NCI-H345 (cell line): ENCODE data around the gene AUTS2.

ENCODE experiments used
- DNase-seq: peaks from one replicate; lab custom pipeline; 2025; lab: John Stamatoyannopoulos, UW

Gene AUTS2

DNA sequence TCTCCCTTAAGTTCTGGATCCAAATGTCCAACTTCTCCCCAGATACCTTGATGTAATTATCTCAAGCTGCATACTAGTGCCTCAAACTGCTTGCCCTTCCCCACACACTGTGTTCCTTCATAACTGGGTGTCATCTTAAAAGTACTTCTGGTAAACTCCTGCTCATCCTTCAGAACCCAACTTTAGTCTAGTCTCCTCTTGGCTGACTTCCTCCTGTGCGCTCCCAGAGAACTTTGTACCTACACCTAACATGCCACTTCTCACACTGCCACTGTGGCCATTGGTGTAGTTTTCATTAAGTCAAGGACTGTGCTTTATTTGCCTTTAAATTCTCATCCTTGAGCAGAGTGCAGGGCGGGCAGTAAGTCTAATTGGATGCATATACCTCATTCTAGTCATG lies 958.5 kb downstream of the AUTS2 start:
- DNase-seq, result no peak

DNA sequence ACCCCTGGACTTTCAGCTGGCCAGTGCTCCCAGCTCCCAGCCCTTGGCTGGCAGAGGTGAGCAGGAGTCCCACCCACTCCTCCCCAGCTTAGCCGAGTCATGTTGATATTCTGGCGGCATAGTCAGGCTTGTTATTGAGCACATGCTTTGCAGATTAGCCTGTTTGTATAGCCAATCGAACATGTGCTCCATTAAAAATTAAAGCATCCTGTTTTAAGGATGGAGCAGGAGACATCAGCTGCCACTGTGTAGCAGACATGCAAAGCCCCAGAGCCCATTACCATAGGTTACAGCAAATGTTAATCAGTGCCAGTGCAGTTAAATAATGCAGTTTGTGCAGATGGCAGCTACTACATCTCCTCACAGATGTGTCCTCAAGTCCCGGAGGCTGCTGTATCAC lies 959.1 kb downstream of the AUTS2 start:
- DNase-seq, result no peak

DNA sequence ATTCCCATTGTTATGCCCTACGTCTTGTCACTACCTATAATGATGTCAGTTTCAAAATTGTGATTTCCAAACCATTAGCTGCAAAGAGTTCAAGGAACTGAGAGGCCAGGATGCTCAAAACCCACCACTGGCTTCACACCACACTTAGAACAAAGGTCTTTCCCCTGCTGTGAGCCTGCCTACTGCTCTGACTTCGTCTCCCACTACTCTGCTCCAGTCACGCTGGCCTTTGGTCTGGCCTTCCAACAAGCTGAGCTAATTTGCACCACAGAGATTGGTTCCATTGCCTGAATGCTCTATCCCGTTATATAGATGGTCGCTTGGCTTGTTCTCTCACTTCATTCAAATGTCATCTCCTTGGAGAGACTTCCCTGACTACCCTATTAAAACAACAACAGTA lies 961.5 kb downstream of the AUTS2 start:
- no peak for DNase-seq

DNA sequence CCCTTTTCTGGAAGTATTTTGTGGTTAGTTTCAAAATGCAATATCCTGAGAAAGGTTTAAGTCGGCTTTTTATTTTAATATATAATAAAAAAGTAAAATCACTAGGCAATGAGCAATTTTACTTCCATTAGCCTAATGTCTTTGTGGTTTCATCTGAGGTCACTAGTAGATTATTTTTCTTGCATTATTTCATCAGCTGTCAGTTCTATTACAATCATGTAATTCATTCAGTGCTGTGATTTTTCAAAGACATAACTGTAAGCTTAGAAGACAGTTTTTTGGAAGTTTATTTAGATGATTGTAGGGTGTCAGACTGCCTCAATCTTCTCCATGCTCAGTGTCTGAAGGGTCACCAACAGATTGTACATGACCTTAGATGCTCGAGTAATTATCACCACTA lies 965.7 kb downstream of the AUTS2 start:
- no peak for DNase-seq

DNA sequence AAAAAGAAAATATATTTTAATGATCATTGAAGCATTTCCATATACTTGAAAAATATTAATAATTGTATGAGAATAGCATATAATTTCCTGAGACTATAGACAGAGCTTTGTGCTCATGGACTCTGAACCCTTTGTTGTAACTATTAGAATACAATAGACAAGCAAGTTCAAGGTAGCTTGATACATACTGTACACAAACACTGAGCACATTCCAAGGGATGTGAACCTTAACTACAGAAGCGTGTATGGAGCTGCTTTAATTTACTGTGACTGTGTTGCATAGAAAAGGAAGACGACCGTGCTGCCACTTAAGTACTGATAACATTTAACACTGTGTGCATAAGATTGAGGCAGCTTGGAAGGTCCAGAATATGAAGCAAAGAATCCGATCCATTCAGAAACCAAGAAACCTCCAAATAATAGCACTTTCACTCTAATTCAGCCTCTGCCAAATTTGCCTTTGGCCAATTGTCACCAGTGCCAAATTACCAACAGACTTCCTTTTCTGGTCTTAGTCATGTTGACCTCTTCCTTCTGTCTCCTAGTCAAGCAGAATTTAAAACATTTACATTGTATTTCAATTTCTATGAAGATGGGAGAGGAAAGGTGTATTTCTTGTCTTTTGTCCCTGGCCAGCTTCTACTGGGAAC lies 967.6 kb downstream of the AUTS2 start:
- no peak for DNase-seq

DNA sequence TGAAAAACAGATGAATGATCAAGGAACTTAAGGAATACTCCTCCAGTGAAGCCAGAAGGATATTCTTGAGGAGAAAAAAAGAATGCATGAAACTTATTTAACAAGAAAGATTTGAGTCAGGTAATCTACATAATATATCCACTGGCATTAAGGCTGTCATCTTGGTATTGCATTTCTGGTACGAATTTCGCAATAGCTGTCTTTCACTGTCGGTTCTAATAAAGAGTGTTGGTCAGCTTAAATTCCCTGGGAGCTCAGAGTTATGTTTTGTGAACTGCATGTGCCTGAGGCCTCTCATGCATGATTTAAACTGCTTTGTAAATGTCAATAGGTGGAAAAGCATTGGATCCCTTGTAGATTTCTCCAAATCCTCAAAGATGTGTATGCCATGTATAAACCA lies 968.4 kb downstream of the AUTS2 start:
- DNase-seq, result no peak

DNA sequence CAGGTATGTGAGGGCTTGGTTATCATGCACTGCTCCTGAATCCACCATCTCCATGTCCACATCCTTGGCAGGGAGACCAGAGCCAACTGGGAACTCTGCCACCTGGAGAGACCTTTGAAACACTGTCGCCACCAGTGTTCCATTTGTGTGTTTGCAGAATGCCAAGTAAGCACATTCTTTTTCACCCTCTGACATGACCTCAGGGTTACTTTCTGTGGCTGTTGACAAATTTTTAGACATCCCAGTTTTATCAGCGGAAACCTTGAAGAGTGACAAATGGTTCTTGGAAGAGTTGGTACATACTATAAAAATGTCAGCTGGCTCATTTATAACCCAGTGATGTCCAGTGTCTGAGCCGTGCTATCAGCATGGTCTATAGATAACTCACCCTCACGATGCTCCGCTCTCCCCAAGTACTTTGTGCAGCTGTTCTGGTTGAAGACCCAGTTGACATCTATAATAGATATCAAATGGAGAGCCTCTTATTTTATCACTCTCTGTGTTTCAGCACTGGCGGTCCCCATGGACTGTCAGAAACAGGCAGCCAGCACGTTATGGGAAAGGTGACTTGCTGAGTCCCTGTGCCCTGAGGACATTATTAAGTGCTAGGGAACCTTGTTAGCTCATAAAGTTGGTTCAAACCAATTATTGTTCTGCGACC lies 970.5 kb downstream of the AUTS2 start:
- DNase-seq, result peak; percentile 49

DNA sequence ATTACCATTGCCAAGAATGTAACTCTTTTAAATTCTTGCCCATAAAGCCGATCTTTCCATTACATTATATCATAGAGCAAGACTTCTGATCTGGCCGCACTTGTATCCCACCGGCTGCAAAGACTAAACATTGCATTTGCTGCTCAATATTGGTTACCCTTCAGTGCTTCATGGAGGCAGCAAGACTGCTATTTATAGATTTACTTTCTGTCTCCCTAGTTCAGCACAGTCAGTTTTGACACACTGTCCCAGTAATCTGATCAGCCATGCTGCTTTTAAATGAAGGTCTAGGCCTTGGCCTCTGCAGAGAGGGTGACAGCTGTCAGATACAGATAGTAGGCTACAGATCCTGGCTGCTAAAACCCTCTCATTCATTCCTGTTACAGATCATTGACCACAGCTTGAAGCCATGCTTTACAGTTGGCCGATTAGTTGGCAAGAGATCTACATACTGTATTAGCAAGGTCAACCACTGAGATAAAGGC lies 971.1 kb downstream of the AUTS2 start:
- peak; percentile 89 for DNase-seq

DNA sequence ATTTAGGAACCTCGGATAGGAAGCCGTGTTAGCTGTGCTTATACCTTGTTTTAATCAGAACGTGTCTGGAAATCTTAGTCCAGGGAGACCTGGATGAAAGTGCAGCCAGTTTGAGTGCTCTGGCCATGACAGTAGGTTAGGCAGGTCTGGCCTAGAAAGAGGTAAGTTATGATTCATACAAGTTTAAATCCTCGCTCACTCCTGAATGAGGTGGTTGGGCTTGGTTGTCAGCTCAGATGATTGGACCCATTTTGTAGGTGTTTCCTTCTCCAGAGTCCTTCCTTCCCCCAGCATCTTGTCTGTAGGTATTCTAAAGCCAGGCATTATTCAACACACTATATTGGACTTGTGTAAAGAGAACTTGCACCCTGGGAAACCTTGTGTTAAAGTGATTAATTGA lies 971.8 kb downstream of the AUTS2 start:
- peak; percentile 38 for DNase-seq

DNA sequence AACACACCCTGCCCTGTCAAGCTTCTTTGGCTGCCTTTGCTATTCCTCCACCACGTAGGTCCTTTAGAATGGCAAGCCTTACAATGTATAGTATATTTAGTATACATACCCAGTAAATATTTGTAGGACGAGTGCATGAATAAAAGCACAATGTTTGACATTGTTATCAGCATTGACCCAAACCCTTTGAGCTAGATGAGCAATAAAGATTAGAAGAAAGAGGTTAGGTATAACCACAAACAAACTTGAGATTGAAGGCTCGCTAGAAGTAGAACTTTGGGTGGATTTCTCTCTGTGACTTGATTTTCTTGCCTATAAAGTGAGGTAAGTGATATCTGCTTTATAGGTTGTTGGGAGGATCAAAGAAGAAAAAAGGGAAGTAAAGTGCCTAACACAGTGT lies 972.7 kb downstream of the AUTS2 start:
- no peak for DNase-seq

DNA sequence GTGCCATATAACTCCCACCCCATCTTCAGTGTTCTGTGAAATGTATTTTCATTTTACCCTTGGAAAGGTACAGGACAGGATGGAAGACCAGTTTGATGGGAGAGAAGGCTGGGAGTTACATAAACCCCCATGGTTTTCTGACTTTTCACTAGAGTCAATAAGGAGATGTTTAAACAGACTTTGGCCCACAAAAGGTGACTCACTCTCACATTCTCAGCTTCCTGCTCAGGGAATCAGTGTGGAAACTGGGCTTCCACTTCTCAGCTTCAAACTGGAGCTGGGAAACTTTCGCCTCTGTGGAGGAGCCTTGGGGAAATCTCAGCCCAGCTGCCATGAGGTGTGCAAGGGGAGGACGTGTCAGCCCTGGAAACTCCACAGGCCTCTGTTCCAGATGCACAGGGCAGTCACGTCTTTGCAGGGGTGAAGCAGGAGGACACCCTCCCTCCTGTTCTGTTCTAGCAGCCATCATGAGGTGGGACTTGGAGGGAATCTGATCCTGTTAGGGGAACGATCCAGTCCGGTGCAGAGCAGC lies 973.2 kb downstream of the AUTS2 start:
- no peak for DNase-seq

DNA sequence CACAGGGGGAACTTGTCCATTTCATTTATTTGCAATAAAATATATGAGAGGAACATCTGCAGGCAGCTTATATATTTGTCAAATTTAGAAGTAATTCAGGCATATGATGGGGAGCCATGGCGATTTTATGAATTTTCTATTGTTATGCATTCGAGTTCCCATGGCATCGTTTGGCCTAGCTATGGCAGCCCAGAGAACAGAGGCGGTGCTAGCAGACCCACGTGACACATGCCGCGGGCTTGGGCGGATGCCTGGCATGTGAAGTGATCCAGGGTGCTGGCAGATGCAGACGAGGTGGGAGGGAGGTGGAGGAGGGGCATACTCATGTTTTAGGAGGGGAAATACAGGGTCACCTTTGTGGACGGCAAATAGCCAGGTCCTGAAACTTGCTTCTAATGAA lies 973.7 kb downstream of the AUTS2 start:
- no peak for DNase-seq

DNA sequence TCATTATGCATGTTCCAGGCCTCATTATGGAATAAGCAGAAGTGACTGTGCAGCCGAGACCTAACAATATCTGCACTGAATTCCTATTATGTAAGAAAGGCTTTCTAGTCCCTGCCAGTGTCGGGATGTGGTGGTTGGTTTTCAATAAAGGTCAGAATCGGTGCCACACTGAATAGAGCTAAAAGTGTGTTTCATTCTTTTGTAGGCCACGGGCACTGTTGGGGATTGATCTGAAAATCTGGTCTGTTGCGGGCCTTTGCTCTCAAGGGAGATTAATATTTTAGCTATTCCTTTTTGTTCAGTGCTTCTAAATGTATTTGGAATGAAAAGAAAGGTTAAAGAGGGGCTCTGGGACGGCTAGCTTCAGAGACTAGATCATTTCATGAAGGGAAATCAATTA lies 974.3 kb downstream of the AUTS2 start:
- DNase-seq, result no peak

DNA sequence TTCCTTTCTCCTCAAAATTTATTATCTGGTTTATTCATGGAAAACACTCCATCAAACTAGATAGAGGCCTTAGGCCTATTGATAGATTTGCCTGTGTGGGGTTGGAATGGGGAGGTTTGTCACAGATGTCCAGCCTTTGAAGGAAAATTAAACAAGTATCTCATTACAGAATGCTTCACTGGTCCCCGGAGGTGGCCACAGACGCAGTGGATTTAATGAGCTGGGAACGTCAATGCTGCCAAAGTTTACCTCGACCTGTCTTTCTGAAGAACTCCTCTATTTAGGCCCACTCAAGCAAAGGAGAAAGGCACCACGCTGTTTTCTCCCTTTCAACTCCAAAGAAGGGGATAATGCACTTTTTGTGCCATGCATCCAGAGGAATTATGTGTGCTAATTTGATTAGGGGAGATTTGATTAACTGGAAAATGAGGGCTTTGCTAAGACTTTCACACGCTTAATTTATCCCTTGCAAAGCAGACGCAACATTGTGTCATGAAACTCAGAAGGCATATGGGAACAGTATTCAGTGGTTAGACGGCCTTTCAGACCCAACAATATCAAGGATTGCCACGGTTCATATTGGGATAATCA lies 974.9 kb downstream of the AUTS2 start:
- no peak for DNase-seq

DNA sequence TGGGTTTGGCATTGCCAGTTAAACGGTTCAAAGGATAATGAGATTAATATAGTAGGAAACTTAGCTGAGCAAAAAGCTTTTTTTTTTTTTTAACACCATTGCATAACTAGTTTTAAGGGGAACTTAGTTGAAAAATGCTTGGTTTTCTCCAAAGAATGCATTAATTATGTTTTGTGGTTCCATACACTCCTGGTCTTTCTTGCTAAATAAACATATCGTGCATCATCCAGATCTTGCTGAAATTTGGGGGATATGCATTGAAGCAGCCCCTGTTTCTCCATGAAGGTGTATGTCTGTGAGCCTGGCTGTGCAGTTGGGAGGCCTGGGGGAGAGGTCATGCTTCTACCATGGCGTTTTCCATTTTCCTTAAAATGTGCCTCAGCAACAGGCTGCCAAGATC lies 975.4 kb downstream of the AUTS2 start:
- DNase-seq, result no peak

DNA sequence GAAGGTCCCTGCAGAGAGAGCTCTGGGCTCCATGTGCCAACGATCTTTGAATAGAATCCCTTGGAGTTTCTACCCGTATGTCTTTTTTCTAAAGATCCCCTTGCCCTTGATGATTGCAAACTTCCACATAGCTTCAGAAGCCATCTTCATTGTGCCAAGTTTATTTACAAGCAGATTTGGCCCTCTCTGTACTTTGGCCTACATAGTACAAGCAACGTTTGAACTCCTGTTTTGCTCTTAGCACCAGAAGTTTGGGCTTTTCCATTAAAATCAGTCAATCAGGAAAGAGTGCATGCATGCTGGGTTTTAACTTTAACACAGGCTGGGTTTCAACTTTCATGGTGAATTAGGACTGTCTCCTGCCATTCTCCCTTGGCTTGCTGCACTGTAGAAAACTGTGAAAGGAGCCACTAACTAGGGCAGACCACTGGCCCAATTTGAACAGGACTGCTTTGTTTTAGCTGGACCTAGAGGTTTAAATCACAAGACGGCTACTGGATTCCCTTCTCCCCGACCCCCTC lies 976.1 kb downstream of the AUTS2 start:
- no peak for DNase-seq

DNA sequence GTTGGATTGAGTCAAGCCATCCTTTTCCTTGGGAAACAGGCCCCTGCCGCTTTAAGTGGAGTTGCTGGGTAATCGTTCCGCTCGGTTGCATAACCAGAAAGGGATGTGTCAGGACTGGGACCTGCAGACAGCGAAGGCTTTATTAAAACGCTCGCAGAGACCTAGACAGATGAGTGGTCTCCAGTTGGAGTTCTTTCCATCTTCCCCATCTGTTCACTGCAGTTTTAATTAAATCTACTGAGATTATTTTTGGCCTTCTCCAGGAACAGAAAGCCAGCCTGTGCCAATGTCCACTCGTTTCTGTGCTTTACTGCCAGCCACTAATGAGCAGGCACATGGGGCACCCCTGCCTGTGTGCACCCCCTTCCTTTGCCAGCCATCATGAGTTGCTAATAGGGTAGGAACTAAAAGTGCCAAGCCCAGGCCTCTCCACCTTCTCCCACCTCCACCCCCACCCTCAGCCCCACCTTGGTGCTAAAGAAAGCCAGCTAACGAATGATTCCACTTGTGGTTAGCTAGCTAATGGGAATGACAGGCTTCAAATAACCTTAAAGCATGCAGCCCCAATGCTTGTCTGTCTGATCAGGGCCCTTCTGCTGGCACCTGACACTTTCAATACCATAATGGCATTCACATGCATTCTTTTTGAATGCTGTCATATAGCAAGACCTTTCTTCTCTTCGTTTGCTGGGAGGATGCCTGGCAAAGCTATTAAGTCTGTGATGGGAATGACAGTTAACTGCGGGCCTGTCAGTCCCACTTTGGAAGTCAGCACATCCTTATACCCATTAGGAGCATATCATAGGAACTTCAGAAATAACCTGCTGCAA lies 976.9 kb downstream of the AUTS2 start:
- DNase-seq, result peak; percentile 80

DNA sequence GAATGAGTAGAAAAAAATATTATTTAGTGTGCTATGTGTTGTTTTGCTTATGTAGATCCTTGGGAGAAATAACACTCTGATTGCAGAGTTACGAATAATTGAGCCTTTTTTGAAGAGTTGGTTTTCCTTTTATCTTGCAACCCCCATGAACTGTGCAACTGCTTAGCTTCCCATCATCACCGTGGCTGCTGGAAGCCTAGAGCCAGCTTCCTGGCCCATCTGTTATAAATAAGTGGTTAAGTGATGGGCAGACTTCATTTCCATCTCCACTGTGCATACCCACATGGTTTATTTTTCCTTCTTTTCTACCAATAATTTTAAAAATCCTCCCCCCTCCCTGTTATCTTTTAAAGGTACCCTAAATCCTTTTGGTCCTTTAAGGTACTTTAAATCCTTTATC lies 978.8 kb downstream of the AUTS2 start:
- no peak for DNase-seq

DNA sequence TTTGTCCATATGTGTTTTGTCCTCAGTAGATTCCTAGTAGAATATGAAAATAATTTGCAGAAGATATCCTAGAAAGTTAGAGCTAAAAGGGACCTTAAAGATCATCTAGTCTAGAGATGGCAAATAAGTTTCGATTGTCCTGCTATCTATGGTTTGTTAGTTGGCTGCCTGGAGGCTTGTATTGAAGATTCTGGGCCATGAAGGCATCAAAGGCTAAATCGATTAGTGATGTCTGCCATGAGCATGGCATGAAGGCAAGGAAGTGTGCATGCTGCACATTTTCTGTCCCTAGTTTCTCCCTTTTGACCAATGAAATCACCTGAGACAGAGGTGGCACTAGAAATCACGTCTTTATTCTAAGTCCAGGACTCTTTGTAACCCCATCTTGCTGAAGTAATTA lies 979.9 kb downstream of the AUTS2 start:
- no peak for DNase-seq

DNA sequence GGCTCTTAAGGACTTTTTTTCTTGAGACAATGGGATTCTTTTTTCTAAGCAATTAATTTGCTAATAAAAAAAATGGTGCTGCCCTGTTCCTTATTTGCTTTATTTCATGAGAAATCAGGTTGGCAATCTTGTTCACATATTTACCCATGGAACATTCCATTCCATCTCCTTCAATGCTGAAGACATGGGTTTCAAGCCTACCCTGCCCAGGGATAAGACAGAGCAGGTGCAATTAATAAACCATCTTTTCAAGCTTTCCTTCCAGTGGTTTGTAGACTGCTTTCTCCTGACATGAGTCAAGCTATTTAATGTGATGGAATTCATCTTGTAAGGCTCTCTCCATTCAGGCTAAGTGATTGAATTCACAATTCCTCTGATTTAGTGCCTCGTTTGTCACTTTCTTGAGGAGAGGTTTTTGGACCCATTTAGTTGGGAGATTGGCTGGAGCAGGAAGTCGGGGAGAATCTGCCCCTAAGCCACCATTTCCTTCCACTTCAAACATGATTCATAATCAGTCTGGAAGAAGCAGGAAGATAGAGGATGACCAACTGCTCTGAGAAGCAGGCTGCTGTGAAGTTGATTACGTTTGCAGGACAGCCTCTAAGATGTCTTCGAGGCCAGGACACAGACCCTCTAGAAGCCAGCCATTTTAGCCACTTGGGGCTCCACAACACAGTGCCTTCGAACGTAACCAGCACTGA lies 981.3 kb downstream of the AUTS2 start:
- no peak for DNase-seq

DNA sequence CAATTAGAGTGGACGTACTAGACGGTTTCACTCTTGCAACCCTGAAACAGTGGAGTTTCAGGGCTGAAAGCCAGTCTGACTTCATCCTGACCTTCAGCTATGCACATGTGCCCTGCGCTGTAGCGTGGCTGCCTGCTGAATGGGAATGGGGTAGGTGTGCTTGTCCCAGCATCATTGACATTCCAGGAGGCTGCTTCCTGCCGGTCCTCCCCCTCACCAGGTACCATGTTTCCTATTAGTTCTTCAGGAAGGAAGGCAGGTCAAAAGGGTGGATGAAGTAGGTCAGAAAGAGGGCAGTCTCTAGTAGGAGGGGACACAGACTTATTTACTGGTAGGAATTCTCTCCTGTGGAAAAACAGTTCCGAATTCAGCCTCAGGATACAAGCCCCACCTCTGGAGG lies 981.9 kb downstream of the AUTS2 start:
- no peak for DNase-seq
